OCI-M1 (cell line): ENCODE measurements around the gene SNX8.

ENCODE experiments used
- DNase-seq: peaks from one replicate; lab custom pipeline; 2025; lab: John Stamatoyannopoulos, UW

Gene SNX8

DNA sequence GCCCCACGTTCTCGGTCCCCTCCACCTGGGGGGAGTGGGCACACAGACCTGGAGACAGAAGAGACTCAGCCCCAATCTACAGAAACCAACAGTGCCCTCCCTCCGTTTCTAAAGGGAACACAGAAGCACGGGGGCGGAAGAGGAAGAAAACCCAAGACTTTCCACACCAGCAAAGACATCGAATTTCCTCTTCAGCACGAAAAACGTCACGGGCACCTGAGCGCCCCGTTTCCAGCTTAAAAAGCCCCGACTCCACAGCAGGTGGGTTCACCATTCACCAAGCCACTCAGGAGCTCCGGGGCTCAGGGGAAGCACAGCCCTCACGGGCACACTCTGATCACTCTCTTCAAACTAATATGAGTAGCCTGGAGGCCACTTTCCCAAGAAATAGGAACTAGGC is 52.6 kb downstream of the SNX8 start:
- DNase-seq, result no peak

DNA sequence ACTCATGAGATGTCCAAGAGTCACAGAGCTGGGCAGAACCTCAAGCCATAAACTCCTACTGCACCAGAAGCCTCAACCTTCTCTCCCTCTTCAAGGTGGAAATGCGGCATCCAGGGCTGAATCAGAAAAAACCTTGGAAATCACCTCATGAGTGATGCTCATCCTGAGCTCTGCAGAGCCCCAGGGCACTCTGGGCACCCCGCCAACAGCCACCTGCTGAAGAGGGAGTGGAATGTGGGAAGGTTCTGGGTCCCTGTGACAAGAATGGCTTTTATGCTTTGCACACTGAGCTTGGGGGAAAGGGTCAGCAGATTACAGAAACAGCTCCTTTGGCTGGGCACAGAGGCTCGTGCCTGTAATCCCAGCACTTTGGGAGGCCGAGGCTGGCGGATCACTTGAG is 53.4 kb downstream of the SNX8 start:
- no peak for DNase-seq

DNA sequence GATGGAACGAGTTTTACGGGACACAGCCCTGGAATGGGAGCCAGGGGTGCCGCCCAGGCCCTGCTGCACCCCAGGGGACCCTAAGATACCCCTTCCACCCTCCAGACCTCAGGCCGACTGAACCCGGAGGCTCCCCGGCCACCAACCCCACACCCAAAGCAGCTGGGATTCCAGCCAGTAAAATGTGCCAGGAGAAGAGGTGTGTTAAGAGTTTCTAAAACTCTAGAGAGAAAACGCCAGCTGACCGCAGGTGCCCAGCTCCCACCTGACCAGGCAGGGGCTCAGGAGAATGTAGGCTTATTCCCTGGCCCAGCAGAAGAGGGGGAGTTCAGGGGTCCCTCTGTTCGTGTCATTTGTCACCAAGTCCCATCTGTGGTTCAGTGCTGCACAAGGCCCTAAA is 54.8 kb downstream of the SNX8 start:
- DNase-seq, result no peak

DNA sequence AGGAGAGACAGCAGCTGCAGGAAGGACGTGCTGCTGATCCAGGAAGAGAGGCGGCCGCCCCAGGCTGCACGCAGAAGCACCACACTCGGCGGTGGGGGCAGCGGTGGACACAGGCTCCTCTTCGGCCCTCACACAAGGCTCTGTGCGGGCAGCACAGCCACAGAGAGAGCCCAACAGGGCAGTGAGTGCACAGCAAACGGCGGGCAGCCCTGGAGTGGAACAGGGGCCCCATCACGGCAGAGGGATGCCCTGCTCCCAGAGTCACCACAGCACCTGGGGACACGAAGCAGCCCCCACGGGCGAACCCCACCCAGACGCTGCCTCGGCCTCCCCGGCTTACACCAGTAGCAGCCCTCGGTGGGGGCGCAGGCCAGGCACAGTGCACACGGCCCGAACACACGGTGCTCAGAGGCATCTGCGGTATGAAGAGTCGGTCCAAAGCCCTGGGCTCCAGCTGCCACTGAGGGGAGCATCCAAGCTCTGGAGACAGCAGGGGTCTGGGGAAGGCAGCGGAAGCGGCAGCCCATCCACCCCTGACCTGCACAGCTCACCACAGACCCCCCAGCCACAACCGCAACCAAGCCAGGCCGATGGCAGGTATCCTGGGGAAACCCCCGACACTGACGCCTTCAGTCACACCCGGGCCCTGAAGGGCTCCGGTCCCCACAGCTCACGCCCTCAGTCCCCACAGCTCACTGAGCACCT is 55.4 kb downstream of the SNX8 start:
- no peak for DNase-seq

- no peak for DNase-seq
Observed at GRCh38 chr7:2257651-2258050, 56.6 kb downstream of the SNX8 start.

- DNase-seq, result no peak
Observed at GRCh38 chr7:2257046-2257551, 57.1 kb downstream of the SNX8 start.

GRCh38 chr7:2256306-2257045 is 57.8 kb downstream of the SNX8 start:
- DNase-seq, result no peak

- DNase-seq, result no peak
Observed at GRCh38 chr7:2255145-2256139, 58.8 kb downstream of the SNX8 start.

- DNase-seq, result no peak
Observed at GRCh38 chr7:2254429-2255144, 59.7 kb downstream of the SNX8 start.

GRCh38 chr7:2253525-2254244 is 60.6 kb downstream of the SNX8 start:
- DNase-seq, result no peak

DNA sequence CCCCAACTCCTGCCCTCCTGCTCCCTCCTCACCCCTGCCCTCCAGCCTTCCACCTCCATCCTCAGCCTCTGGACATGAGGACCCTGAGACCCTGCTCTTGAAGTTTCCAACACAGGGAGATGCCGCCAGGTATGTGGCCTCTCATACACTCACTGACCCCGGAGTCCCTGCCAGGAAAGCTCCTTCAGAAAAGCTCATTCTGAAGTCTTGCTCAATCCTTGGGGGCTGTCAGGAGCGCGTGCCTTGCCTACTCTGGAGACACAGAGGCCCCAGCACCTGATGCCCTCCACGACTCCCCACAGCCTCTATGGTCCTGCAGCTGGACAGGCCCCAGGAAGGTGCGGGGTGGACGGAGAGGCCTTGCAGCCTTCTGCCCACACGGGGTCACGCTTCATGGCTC is 61.2 kb downstream of the SNX8 start:
- no peak for DNase-seq

DNA sequence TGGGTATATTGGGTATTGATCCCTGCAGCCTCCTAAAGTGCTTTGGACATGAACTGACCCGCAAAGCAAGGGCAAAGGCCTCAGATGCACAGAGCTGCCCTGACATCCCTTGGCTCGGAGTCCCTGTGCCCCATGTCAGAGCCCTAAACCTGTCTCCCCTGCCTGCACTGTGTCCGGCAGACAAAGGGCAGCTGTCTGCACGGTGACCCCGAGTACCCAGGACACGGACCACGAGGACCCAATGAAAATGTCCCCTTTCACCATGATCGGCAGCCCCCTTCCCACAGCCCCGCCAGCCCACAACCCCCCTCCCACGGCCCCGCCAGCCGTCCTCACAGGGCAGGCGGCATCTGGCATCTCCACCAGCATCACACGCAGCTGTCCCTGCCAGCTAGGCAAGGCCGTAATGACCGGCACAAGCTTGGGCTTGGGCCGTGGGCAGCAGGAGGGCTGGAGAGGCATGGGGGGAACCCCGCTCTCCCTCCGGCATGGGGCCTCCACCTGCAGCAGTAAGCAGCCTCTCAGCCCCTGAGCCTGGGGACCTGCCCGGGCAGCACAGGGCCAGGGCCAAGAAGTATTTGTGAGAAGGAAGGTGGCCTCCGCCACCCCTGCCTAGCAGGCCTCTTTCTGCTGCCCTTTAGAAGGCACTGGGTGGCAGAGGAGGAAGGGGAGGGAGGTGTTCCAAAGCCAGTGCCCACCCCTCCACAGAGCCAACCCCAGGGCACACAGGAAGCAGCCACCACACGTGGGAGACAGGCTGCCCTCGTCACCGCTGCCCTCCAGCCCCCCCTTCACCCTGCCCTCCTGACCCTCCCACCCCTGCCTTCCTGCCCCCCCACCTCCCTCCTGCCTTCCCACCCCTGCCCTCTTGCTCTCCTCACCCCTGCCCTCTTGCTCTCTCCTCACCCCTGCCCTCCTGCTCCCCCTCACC is 62.1 kb downstream of the SNX8 start:
- DNase-seq, result no peak

- DNase-seq, result no peak
Observed at GRCh38 chr7:2251381-2251780, 62.9 kb downstream of the SNX8 start.

DNA sequence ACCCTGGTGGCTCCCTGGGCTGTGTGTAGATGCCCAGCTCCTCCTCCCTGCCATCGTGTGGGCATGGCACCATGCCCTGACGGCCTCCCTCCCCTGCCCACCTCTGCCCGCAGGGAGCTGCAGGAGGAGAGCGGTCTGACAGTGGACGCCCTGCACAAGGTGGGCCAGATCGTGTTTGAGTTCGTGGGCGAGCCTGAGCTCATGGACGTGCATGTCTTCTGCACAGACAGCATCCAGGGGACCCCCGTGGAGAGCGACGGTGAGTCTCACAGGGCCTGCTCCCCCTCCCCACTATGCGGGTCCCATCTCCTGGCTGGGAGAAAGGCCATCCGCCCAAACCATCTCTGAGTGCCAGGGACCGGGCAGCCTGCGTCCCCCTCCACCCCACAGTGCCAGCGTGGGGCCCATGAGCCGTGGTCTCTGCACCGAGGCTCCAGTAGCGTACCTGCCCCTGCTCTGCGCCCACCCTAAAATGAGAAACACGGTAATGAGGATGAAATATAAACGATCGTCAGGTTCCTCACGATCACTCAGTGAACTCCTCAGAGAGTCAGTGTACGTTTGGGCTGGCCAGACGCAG is 64.4 kb downstream of the SNX8 start:
- no peak for DNase-seq

DNA sequence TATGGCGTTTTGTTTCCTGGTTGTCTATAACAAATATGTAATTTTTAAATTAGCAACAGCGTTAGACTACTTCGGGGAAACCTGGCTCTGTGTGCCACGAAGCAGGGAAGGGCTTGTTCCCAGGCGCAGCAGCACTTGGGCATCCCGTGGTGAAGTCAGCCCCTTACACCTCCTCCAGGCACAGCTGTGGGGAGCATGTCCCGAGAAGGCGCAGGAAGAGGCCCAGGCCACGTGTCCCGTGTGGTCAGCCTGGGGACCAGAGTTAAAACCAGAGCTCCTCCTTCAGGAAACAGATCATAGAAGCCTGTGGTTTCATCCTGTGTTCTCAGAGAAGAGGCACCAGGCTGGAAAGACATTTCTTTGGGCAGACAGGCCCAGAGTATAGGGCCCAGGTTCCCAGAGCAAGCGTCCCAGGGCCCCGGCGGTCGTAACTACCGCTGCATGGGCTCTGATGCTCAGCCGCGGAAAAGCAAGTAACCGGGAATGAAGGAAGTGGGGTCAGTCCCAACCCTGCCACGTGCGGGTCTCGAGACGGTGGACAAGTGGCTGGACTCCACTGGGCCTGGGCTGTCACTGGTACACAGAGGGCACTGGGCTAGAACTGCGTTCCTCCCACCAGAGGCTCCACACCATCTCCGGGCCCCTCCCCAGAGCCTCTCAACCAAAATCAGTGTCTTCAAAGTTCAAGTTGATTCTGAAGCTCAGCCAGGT is 65.1 kb downstream of the SNX8 start:
- DNase-seq, result peak; percentile 74

DNA sequence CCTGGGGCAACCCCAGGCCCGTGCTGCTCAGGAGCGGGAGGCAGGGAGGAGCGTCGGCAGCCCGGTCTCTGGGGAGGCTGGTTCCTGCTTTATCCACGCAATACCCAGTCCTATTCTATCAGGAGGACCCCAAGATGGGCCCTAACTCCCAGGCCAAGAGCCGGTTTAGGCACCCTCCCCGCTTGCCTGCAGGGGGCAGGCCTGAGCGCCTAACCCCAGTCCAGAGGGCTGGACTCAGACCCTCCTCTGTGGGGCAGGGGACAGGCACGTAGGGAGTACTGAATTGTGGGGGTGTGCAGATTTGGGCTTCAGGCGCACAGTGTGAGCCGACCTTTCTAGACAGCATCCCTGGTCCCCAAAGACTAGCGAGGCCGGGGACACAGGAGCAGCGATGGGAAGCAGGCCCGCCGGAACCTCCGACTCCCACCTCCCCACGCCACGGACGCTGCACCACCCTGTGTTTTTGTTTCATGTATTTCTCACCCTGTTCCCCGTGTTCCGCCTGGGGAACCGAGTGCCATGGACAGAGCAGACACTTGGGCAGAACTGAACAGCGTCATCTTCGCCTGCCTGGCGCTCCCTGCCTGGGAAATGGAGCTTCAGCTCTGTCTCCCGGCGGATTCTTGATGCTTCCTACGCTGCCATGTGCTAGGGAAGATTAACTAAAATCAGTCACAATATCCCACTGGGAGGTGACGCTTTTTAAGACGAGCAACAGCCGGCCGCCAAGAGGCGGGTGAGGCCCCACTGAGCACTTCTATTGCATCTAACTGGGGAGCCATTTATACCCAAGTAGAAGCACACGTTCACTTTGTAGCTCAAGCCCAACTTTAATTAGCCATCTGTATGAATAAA is 66.9 kb downstream of the SNX8 start:
- peak; percentile 1 for DNase-seq

GRCh38 chr7:2245883-2246675 is 68.2 kb downstream of the SNX8 start:
- DNase-seq, result no peak
